NB4 (cell line): ENCODE measurements around the gene HMGB3.

ENCODE experiments used
- MYC ChIP-seq: IDR thresholded peaks from 2 replicates; pipeline ENCODE4 v1.6.1; 2011; ENCODE audit warnings: low read depth, low read length
- POLR2A ChIP-seq: IDR thresholded peaks from 2 replicates; pipeline ENCODE4 v1.6.1; 2011; ENCODE audit warnings: mild to moderate bottlenecking; ENCODE audit not compliant: insufficient read length; ENCODE audit errors: extremely low read depth
- TF ChIP-seq, protein P1 (sequence below): IDR thresholded peaks from one replicate; pipeline ENCODE4 v1.5.1; 2012; ENCODE audit warnings: low read depth, low read length
- TF ChIP-seq, protein P2 (sequence below): IDR thresholded peaks from 2 replicates; pipeline ENCODE4 v1.6.1; 2011; ENCODE audit warnings: low read depth, low read length

DNA sequence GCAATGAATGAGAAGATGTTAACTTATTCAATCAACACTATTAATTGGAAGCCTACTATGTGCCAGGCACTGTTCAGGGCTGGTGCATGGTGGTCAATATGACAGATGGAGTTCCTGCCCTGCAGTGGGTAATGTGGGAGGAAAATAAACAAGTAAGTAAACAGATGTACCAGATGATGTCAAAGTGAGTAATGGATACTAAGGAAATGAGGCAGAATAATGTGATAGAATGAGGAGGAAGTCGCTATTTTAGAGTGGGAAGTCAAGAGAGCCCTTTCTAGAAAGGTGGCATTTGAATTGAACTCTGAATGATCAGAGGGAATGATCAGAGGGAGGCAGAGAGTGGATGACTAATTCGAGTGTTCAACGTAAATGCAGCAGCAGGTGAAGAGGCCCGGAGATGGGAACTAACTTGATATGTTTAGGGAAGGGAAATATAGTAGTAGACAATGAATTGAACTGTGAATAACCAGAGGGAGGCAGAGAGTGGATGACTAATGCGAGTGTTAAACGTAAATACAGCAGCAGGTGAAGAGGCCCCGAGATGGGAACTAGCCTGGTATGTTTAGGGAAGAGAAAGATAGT lies 48.3 kb downstream of the HMGB3 start:
- TF ChIP-seq, protein P1, sequence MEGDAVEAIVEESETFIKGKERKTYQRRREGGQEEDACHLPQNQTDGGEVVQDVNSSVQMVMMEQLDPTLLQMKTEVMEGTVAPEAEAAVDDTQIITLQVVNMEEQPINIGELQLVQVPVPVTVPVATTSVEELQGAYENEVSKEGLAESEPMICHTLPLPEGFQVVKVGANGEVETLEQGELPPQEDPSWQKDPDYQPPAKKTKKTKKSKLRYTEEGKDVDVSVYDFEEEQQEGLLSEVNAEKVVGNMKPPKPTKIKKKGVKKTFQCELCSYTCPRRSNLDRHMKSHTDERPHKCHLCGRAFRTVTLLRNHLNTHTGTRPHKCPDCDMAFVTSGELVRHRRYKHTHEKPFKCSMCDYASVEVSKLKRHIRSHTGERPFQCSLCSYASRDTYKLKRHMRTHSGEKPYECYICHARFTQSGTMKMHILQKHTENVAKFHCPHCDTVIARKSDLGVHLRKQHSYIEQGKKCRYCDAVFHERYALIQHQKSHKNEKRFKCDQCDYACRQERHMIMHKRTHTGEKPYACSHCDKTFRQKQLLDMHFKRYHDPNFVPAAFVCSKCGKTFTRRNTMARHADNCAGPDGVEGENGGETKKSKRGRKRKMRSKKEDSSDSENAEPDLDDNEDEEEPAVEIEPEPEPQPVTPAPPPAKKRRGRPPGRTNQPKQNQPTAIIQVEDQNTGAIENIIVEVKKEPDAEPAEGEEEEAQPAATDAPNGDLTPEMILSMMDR, result no peak
- no peak for TF ChIP-seq POLR2A
- TF ChIP-seq MYC, result no peak
- TF ChIP-seq, protein P2, sequence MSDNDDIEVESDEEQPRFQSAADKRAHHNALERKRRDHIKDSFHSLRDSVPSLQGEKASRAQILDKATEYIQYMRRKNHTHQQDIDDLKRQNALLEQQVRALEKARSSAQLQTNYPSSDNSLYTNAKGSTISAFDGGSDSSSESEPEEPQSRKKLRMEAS, result no peak
